Neural progenitor cell (in vitro differentiated cells): ENCODE measurements around the gene FARS2. TPM values are rescaled to one million over a fixed set of nuclear protein-coding genes. Genes with fewer than 3 reads are reported as not detected.

Source experiments
- DNase-seq: peaks from one replicate; pipeline ENCODE4 v3.0.0-alpha.2; 2016; ENCODE audit warnings: low spot score
- H2AFZ ChIP-seq: fragments of 200-600 bp; sonication (generic); replicated peaks from 2 replicates; pipeline ENCODE4 v1.6.1; 2016; ENCODE audit warnings: antibody characterized with exemption
- H3F3A ChIP-seq: fragments of 200-600 bp; sonication (generic); 2 replicates; pipeline ENCODE4 v1.6.1; 2016; ENCODE audit warnings: antibody characterized with exemption, low read depth
- H3K27ac ChIP-seq: fragments of 200-600 bp; sonication (generic); 2 replicates; pipeline ENCODE4 v1.5.1; 2016; ENCODE audit warnings: mild to moderate bottlenecking
- H3K27me3 ChIP-seq: fragments of 200-600 bp; sonication (generic); 2 replicates; pipeline ENCODE4 v1.6.1; 2016; ENCODE audit warnings: mild to moderate bottlenecking, moderate library complexity
- H3K36me3 ChIP-seq: fragments of 200-600 bp; sonication (generic); 2 replicates; pipeline ENCODE4 v1.5.1; 2016
- H3K4me1 ChIP-seq: fragments of 200-600 bp; sonication (generic); 2 replicates; pipeline ENCODE4 v1.6.1; 2016; ENCODE audit warnings: mixed run types
- H3K4me2 ChIP-seq: fragments of 200-600 bp; sonication (generic); 2 replicates; pipeline ENCODE4 v1.6.1; 2016
- H3K4me3 ChIP-seq: fragments of 200-600 bp; sonication (generic); 2 replicates; pipeline ENCODE4 v1.5.1; 2016
- H3K79me2 ChIP-seq: fragments of 200-600 bp; sonication (generic); 2 replicates; pipeline ENCODE4 v1.6.1; 2016; ENCODE audit warnings: low read depth
- H3K9ac ChIP-seq: fragments of 200-600 bp; sonication (generic); 2 replicates; pipeline ENCODE4 v1.6.1; 2016
- H3K9me3 ChIP-seq: fragments of 200-600 bp; sonication (generic); 2 replicates; pipeline ENCODE4 v1.5.1; 2016; ENCODE audit warnings: low read depth
- H4K20me1 ChIP-seq: fragments of 200-600 bp; sonication (generic); 2 replicates; pipeline ENCODE4 v1.6.1; 2016; ENCODE audit warnings: low read depth
- H3K27ac Mint-ChIP-seq: 3 replicates; pipeline ENCODE4 v1.8.0; 2021; ENCODE audit warnings: mixed read lengths
- H3K27me3 Mint-ChIP-seq: 2 replicates; pipeline ENCODE4 v1.8.0; 2022; ENCODE audit warnings: low read depth, mild to moderate bottlenecking, inconsistent platforms, moderate library complexity, mixed read lengths; ENCODE audit not compliant: insufficient read depth
- H3K36me3 Mint-ChIP-seq: 3 replicates; pipeline ENCODE4 v1.8.0; 2021; ENCODE audit warnings: mixed read lengths
- H3K4me1 Mint-ChIP-seq: 3 replicates; pipeline ENCODE4 v1.8.0; 2021; ENCODE audit warnings: mixed read lengths
- H3K4me3 Mint-ChIP-seq: 3 replicates; pipeline ENCODE4 v1.8.0; 2021; ENCODE audit warnings: mild to moderate bottlenecking, moderate library complexity, mixed read lengths
- H3K9me3 Mint-ChIP-seq: 3 replicates; pipeline ENCODE4 v1.8.0; 2020; ENCODE audit warnings: mixed read lengths
- EZH2 ChIP-seq: fragments of 200-600 bp; sonication (generic); IDR thresholded peaks from 2 replicates; pipeline ENCODE4 v1.6.1; 2017; ENCODE audit warnings: antibody characterized with exemption, mild to moderate bottlenecking, moderate library complexity
- EZH2phosphoT487 ChIP-seq: fragments of 200-600 bp; sonication (generic); IDR thresholded peaks from 2 replicates; pipeline ENCODE4 v1.6.1; 2017; ENCODE audit warnings: antibody characterized with exemption
- total RNA-seq: library from RNA; depleted of rRNA; stranded (reverse); fragments of >200 nt; gene quantifications from 2 replicates; pipeline ENCODE4 v1.2.3, GENCODE V29; 2015; ENCODE audit warnings: low replicate concordance
- TF ChIP-seq, protein P1 (sequence below): fragments of 200-600 bp; sonication (generic); IDR thresholded peaks from 2 replicates; pipeline ENCODE4 v1.5.1; 2017; ENCODE audit warnings: antibody characterized with exemption, mild to moderate bottlenecking

The FARS2 gene
- total RNA-seq, 1 donor from 2014 or later = 10.8 TPM

DNA sequence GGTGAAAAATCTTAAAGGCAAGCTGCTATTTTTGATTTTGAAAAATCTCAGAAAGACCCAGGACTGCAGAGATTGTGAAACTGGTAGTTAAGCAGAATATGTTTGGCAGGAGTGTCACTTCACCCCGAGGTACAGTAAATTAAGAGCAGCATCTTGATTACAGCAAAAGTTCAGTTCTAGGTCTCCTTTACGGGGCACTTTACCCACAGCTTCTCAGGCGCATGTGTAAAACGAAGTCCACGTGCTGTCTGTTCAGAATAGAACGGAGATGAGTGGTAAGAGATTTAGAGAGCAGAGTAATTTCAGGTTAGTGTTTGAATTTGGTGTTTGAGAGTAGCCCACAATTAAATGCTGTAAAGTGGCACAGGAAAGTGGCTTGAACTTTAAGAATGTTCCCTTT is 84.0 kb downstream of the FARS2 start:
- Histone ChIP-seq H2AFZ (no peak overlapping the region), H3K4me3 (no peak overlapping the region), H3K36me3 (no peaks in the 10 kb centered on the region), H3K9me3 (no peaks in the 10 kb centered on the region), H3K4me2 (no peak overlapping the region), H3F3A (no peaks in the 10 kb centered on the region), H3K27me3 (no peaks in the 10 kb centered on the region), H3K4me1 (no peaks in the 10 kb centered on the region), H3K79me2 (no peaks in the 10 kb centered on the region), H4K20me1 (no peaks in the 10 kb centered on the region), H3K27ac (no peak overlapping the region), H3K9ac (no peak overlapping the region)
- Mint-ChIP-seq H3K9me3 (peaks cover 13% of the 10 kb centered on the region), H3K4me1 (no peaks in the 10 kb centered on the region), H3K27ac (no peak overlapping the region), H3K36me3 (no peaks in the 10 kb centered on the region), H3K27me3 (peaks cover 2% of the 10 kb centered on the region), H3K4me3 (no peak overlapping the region)
- TF ChIP-seq EZH2 (no peak), EZH2phosphoT487 (no peak)
- TF ChIP-seq, protein P1, sequence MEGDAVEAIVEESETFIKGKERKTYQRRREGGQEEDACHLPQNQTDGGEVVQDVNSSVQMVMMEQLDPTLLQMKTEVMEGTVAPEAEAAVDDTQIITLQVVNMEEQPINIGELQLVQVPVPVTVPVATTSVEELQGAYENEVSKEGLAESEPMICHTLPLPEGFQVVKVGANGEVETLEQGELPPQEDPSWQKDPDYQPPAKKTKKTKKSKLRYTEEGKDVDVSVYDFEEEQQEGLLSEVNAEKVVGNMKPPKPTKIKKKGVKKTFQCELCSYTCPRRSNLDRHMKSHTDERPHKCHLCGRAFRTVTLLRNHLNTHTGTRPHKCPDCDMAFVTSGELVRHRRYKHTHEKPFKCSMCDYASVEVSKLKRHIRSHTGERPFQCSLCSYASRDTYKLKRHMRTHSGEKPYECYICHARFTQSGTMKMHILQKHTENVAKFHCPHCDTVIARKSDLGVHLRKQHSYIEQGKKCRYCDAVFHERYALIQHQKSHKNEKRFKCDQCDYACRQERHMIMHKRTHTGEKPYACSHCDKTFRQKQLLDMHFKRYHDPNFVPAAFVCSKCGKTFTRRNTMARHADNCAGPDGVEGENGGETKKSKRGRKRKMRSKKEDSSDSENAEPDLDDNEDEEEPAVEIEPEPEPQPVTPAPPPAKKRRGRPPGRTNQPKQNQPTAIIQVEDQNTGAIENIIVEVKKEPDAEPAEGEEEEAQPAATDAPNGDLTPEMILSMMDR = no peak
- DNase-seq = no peak

DNA sequence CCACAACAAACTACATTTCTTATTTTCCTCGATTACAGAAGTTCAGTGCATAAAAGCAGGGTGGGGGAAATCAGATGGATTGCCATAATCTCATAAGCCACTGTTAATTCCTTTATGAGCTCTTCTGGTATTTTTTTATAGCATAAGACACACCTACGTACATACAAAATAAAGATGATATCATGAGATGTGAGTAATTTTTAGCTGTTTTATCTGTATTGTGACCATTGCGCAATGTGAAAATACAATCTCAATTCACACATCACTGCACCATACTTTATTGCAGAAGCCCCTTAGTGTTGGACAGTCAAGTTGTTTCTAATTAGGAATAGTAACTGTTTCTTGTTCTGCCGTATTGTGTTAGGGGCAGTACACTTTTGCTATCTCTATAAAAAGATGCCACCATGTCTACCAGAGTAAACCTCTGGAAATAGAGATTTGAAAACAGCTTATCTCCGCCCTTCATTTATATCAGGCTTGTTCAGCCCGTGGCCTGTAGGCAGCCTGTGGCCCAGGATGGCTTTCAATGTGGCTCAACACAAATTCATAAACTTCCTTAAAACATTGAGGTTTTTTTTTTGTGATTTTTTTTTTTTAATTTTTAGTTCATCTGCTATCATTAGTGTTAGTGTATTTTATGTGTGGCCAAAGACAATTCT is 90.4 kb downstream of the FARS2 start:
- H3F3A ChIP-seq = no peaks in the 10 kb centered on the region
- TF ChIP-seq EZH2 = no peak
- no peak for TF ChIP-seq EZH2phosphoT487
- TF ChIP-seq, protein P1 = no peak
- no peaks in the 10 kb centered on the region for H4K20me1 ChIP-seq
- H3K27me3 ChIP-seq = no peaks in the 10 kb centered on the region
- no peak for DNase-seq
- no peak overlapping the region for H3K27ac Mint-ChIP-seq
- no peak overlapping the region for H3K4me3 ChIP-seq
- H2AFZ ChIP-seq = no peak overlapping the region
- no peak overlapping the region for H3K4me2 ChIP-seq
- H3K9ac ChIP-seq = no peak overlapping the region
- no peaks in the 10 kb centered on the region for H3K36me3 ChIP-seq
- peaks cover 3% of the 10 kb centered on the region for H3K27me3 Mint-ChIP-seq
- no peaks in the 10 kb centered on the region for H3K4me1 ChIP-seq
- no peaks in the 10 kb centered on the region for H3K9me3 ChIP-seq
- H3K27ac ChIP-seq = no peak overlapping the region
- H3K4me3 Mint-ChIP-seq = no peak overlapping the region
- no peaks in the 10 kb centered on the region for H3K79me2 ChIP-seq
- no peaks in the 10 kb centered on the region for H3K4me1 Mint-ChIP-seq
- H3K36me3 Mint-ChIP-seq = peaks cover 2% of the 10 kb centered on the region
- peaks cover 13% of the 10 kb centered on the region for H3K9me3 Mint-ChIP-seq

DNA sequence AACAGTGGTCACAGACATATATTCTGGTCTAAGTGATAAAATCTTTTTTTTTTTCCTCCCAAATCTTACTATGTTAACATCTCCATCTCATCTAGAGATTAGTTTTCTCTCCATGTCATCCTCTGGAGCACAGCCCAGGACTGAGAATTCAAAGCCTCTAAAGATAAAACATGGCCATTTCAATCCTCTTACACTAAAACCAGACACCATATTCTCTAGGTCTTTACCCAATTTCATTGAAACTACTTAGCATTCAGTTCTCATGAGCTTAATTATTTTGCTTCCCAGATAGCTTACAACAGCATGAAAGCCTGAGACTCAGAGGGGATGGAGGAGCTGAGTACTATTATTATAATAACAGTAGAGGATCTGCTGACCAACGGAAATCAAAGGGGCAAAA is 92.7 kb downstream of the FARS2 start:
- no peaks in the 10 kb centered on the region for H3K9me3 ChIP-seq
- H2AFZ ChIP-seq = no peak overlapping the region
- H4K20me1 ChIP-seq = no peaks in the 10 kb centered on the region
- no peak overlapping the region for H3K4me3 Mint-ChIP-seq
- no peaks in the 10 kb centered on the region for H3K4me1 ChIP-seq
- no peaks in the 10 kb centered on the region for H3K79me2 ChIP-seq
- H3K4me2 ChIP-seq = no peak overlapping the region
- H3K27ac Mint-ChIP-seq = no peak overlapping the region
- H3K36me3 ChIP-seq = no peaks in the 10 kb centered on the region
- H3K36me3 Mint-ChIP-seq = peaks cover 2% of the 10 kb centered on the region
- H3K4me1 Mint-ChIP-seq = no peaks in the 10 kb centered on the region
- no peak overlapping the region for H3K4me3 ChIP-seq
- no peak overlapping the region for H3K9ac ChIP-seq
- peaks cover 3% of the 10 kb centered on the region for H3K27me3 Mint-ChIP-seq
- no peak for TF ChIP-seq EZH2phosphoT487
- TF ChIP-seq EZH2 = no peak
- TF ChIP-seq, protein P1 = no peak
- H3F3A ChIP-seq = no peaks in the 10 kb centered on the region
- H3K27ac ChIP-seq = no peak overlapping the region
- peaks cover 7% of the 10 kb centered on the region for H3K9me3 Mint-ChIP-seq
- DNase-seq = no peak
- H3K27me3 ChIP-seq = no peaks in the 10 kb centered on the region
